SK-N-MC (cell line): Measurements from ENCODE around the gene LACRT.

Experiments used
- EZH2 ChIP-seq: fragments of 200-600 bp; sonication (generic); IDR thresholded peaks from one replicate; pipeline ENCODE4 v1.6.1; 2017; ENCODE audit warnings: antibody characterized with exemption
- POLR2AphosphoS5 ChIP-seq: IDR thresholded peaks from 2 replicates; pipeline ENCODE4 v1.6.1; 2012; ENCODE audit warnings: mild to moderate bottlenecking, low read depth, low read length, borderline replicate concordance

DNA sequence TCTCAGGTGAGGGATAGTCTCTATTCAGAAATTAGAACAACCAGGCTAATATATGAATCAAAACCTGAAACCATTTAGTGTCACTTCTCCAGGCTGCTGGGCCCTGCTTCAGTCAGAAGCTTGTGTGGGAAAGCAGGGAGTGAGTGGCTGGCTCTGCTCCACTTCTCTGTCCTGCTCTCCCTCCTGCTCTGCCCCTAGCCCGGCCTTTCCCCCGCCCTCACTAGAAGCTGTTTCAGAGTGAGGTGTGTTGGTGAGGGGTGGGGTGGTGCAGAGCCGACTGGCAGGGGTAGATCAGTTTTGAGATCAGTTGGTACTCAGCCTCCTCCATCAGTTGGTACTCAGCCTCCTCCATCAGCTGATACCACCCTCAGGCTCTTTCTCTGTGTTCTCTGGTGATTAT, 39.2 kb downstream of the LACRT start:
- no peak for TF ChIP-seq POLR2AphosphoS5
- no peak for TF ChIP-seq EZH2
